MCF 10A (cell line): ENCODE results near the gene GLDN. TPM values are rescaled to one million over a fixed set of nuclear protein-coding genes. Genes with fewer than 3 reads are reported as not detected.

ENCODE experiments used
- BruUV-seq: library from RNA; stranded (reverse); fragments of 400-500 nt; replicated peaks from 2 replicates; lab custom pipeline; 2021; lab: Mats Ljungman, UMichigan
- CTCF ChIA-PET: fragments of 300-600 bp; sonication (Branson Sonifier 250); formaldehyde crosslinking; extraction: SDS; loops from one replicate; lab custom pipeline; 2021; ENCODE audit warnings: antibody characterized with exemption, inconsistent platforms; lab: Yijun Ruan, JAX
- POLR2A ChIA-PET: fragments of 300-600, 350-650 bp; sonication (Branson Sonifier 250); formaldehyde crosslinking; extraction: SDS; loops from one replicate; lab custom pipeline; 2020; ENCODE audit warnings: antibody characterized with exemption, inconsistent platforms; lab: Yijun Ruan, JAX
- DNase-seq: peaks from one replicate; pipeline ENCODE4 v3.0.0-alpha.2; 2018; ENCODE audit not compliant: unreplicated experiment
- H3K27ac Mint-ChIP-seq: one replicate; pipeline ENCODE4 v1.8.0; 2022; ENCODE audit warnings: mild to moderate bottlenecking, low read depth, mixed read lengths; ENCODE audit not compliant: unreplicated experiment
- H3K27me3 Mint-ChIP-seq: one replicate; pipeline ENCODE4 v1.8.0; 2022; ENCODE audit warnings: mixed read lengths; ENCODE audit not compliant: insufficient read depth, unreplicated experiment
- H3K36me3 Mint-ChIP-seq: one replicate; pipeline ENCODE4 v1.8.0; 2022; ENCODE audit warnings: mild to moderate bottlenecking, moderate library complexity, mixed read lengths; ENCODE audit not compliant: insufficient read depth, unreplicated experiment
- H3K4me1 Mint-ChIP-seq: one replicate; pipeline ENCODE4 v1.8.0; 2022; ENCODE audit warnings: mixed read lengths; ENCODE audit not compliant: insufficient read depth, unreplicated experiment
- H3K4me3 Mint-ChIP-seq: one replicate; pipeline ENCODE4 v1.8.0; 2022; ENCODE audit warnings: mild to moderate bottlenecking, moderate library complexity, mixed read lengths; ENCODE audit not compliant: unreplicated experiment
- H3K9me3 Mint-ChIP-seq: one replicate; pipeline ENCODE4 v1.8.0; 2022; ENCODE audit warnings: mixed read lengths; ENCODE audit not compliant: unreplicated experiment
- CTCF ChIP-seq: fragments of 200-600 bp; IDR thresholded peaks from one replicate; pipeline ENCODE4 v1.8.0; 2022; ENCODE audit warnings: antibody characterized with exemption, mild to moderate bottlenecking; ENCODE audit not compliant: unreplicated experiment
- intact Hi-C: fragments of 100-400 bp; cut with micrococcal nuclease; formaldehyde crosslinking; loops from 2 replicates; pipeline ENCODE4 v1.14.1; 2022
- total RNA-seq: library from RNA; stranded (reverse); gene quantifications from 2 replicates; pipeline ENCODE4 v1.2.3, GENCODE V29; 2022

The GLDN gene
- total RNA-seq, 1 experiment from 2014 or later = not detected

DNA sequence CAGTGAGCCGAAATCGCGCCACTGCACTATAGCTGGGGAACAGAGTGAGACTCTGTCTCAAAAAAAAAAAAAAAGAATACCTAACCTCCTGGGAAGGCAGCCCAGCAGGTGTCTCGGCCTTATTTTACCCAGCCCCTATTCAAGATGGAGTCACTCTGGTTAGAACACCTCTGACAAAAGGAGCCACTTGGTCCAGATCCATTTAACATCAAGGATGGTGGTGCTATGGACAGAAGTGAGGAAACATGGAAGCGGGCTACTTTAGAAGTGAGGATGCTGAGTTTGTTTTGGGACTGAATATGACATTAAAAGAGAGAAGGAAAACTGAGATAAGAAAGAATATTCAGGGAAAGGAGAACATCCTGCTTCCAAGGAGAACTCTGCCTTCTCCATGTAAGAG lies 14.7 kb downstream of the GLDN start:
- no TSS peak for BruUV-seq
- POLR2A ChIA-PET = no interaction called here
- CTCF ChIA-PET = interaction anchor here (1.1 kb wide), 1 partner anchor 25 kb away, joined by 3 read pairs; no protein-coding TSS in a partner anchor
- Mint-ChIP-seq H3K27ac (no peak overlapping the region), H3K4me3 (no peak overlapping the region), H3K9me3 (no peaks in the 10 kb centered on the region), H3K36me3 (no peaks in the 10 kb centered on the region), H3K4me1 (peaks cover 5% of the 10 kb centered on the region), H3K27me3 (no peaks in the 10 kb centered on the region)
- intact Hi-C loops = no loop called here
- no peak for DNase-seq
- no peak for TF ChIP-seq CTCF

DNA sequence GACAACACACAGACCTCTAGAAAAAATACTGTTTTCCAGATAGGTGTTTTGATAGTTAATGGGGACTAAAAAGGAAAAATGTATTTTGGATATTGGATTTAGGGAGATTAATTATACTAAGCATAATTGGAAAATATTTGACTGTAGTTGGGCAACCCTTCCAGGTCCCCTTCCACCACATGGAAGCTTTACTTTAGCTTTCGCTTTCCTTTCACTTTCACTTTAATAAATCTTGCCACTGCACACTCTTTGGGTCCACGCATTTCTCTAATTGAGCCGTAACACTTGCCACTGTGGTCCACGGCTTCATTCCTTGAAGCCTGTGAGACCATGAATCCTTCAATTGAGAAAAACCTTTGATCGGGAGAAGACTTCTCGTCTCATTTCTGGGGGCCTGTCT lies 15.5 kb downstream of the GLDN start:
- CTCF ChIA-PET = interaction anchor here (1.1 kb wide), 1 partner anchor 24 kb away, joined by 3 read pairs; no protein-coding TSS in a partner anchor
- peaks cover 5% of the 10 kb centered on the region for H3K4me1 Mint-ChIP-seq
- TF ChIP-seq CTCF = no peak
- no peaks in the 10 kb centered on the region for H3K27me3 Mint-ChIP-seq
- no peak overlapping the region for H3K27ac Mint-ChIP-seq
- intact Hi-C loops = no loop called here
- no TSS peak for BruUV-seq
- no peaks in the 10 kb centered on the region for H3K9me3 Mint-ChIP-seq
- H3K36me3 Mint-ChIP-seq = no peaks in the 10 kb centered on the region
- DNase-seq = no peak
- POLR2A ChIA-PET = no interaction called here
- H3K4me3 Mint-ChIP-seq = no peak overlapping the region

DNA sequence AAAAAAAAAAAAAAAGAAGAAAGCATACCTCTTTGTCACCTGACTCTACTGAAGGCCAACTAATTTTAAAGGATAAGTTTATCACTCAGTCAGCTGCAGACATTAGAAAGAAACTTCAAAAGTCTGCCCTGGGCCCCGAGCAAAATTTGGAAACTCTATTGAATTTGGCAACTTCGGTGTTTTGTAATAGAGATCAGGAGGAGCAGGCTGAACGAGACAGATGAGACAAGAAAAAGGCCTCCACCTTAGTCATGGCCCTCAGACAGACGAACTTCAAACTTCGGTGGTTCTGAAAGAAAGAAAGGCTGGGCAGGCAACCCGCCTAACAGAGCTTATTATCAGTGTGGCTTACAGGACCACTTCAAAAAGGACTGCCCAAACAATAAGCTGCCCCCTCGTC lies 18.5 kb downstream of the GLDN start:
- CTCF ChIA-PET = interaction anchor here (0.6 to 1.0 kb wide), 4 partner anchors 21 to 62 kb away, joined by 3 to 5 read pairs (median 4); no protein-coding TSS in a partner anchor
- H3K36me3 Mint-ChIP-seq = no peaks in the 10 kb centered on the region
- TF ChIP-seq CTCF = no peak
- DNase-seq = no peak
- intact Hi-C loops = no loop called here
- POLR2A ChIA-PET = no interaction called here
- no peak overlapping the region for H3K27ac Mint-ChIP-seq
- no peaks in the 10 kb centered on the region for H3K27me3 Mint-ChIP-seq
- no TSS peak for BruUV-seq
- H3K9me3 Mint-ChIP-seq = no peaks in the 10 kb centered on the region
- H3K4me3 Mint-ChIP-seq = no peak overlapping the region
- H3K4me1 Mint-ChIP-seq = peaks cover 5% of the 10 kb centered on the region

DNA sequence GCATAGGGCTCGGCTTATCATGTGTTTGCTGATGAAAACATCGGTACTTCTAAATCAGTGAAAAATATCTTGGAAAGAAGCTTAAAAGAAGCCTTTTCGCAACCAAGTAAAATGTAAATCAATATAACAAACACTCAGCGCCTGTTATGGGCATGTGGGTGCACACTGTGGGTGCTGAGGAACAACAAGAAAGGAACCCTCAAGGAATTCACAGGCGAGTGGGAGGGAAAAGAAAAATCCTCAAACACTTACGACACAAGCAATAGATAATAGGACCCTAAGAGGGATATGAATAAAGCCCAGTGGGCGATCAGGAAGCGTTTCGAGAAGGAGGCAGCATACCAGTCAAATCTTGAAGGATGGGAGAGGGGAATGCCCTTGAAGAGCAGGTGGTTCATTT lies 21.9 kb downstream of the GLDN start:
- BruUV-seq = no TSS peak

More for the DNA sequence above, 21.9 kb downstream of the GLDN start:
- TF ChIP-seq CTCF = no peak
- intact Hi-C loops = no loop called here
- Mint-ChIP-seq H3K27me3 (no peaks in the 10 kb centered on the region), H3K4me3 (no peak overlapping the region), H3K36me3 (no peaks in the 10 kb centered on the region), H3K4me1 (peaks cover 2% of the 10 kb centered on the region), H3K27ac (no peak overlapping the region), H3K9me3 (no peaks in the 10 kb centered on the region)
- ChIA-PET CTCF (interaction anchor here (0.6 to 2.8 kb wide), 6 partner anchors 11 to 657 kb away, joined by 3 to 15 read pairs (median 4); no protein-coding TSS in a partner anchor), POLR2A (no interaction called here)
- DNase-seq = no peak
